NK-92 treated with Interleukin-12 subunit alpha and Interleukin-12 subunit beta, amount 100 ng/mL, for 24 hours (cell line): ENCODE measurements around the gene AGPAT3.

Experiments
- DNase-seq: peaks from one replicate; lab custom pipeline; 2025; lab: John Stamatoyannopoulos, UW

AGPAT3 gene

DNA sequence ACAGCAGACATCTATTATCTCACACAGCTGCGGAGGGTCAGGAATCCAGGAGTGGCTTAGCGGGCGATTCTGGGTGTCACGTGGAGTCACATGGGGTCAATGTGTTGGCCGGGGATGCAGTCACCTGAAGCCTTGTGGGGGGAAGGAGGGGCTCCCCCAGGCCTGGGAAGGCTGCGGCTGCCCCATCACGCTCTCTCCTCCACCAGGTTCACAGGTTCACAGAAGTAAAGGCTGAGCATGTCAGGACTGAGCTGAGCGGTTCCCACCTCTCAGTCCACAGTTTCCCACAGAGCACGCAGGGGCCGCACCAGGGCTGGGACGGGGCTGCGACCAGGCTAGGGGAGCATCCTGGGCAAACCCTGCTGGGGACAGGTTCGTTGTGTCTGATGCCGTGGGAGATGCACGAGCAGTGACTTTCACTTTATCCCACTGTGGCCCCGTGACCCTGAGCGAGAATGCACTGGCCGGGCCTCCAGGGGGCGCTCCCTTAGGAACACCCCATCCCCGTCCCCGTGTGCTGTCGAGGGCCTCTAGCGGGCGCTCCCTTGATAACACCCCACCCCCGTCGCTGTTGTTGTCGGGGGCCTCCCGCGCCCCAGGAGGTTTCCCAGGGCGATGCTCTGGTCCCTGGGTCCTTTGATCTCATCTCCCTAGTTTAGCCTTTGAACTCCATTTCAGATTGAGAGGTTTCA, 73.9 kb downstream of the AGPAT3 start:
- peak; percentile 46 for DNase-seq

DNA sequence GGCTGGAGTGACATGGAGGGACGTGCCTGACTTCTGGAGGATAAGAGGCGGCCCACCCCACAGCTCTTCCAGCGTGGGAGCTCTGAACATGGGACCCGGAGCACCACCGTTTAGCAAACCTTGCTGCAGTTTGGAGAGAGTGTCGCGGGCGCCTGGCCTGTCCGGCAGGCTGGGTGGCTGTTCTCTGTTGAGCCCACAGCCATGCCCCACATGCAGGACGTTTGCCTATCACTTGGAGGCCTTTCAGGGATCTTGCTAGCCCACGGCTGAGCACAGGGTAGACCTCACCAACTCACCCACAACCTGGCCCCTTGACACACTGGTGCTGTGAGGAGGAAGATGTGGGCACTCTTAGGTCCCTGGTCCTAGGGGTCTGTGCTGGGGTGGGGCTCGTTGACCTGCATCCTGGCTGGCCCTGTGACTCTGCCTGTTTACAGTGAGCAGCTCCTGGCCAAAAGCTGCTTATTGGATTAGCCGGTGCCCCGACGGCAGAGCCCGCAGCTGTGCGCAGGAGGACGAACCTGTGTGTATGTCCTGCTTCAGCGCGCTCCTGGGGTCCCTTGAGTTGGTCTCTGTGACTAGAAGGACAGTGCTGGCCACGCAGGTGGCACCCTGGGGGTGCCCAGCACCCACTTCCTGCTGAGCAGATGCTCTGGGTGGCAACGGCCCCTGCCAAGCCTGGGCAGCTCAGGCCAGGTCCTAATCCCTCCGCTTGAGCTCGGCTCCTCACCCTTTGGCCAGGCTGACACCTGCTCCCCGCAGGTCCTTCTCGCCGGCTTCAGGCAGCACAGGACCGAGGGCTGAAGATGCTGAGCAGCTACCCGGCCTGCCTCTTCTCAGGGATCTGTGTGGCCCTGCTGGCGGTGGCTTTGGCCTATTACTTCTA, 74.7 kb downstream of the AGPAT3 start:
- DNase-seq, result no peak

DNA sequence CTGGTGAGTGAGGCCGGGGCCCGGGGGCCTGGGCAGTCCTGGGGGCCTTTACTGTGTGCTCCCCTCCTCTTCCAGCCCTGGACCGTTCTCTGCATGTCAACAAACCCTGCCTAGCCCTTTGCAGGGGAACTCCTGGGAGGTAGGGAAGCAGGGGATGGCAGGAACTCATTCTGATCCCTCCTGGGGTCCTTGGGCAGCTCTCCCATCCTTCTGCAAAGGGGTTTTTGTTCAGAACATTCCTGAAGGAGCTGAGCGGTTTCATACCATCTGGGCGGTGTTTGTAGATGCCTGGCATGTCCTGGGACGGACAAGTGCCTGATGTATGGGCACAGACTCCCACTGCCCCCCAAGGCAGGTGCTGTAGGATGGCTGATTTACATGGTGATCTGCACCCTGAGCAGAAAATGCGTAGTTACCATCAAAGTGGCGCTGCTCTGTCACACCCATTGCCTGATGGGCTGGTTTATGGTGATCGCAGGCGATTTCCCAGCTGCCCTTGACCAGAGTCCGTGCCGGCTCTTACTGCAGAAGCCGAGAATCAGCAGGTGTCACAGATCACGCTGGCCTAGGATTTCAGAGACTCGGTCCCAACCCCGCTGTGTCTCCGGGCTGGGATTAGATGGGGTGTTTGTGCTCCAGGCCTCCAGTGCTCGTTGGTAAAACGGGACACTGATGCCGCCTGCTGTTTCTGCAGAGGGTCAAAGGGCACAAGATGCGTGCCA, 75.5 kb downstream of the AGPAT3 start:
- DNase-seq, result no peak

DNA sequence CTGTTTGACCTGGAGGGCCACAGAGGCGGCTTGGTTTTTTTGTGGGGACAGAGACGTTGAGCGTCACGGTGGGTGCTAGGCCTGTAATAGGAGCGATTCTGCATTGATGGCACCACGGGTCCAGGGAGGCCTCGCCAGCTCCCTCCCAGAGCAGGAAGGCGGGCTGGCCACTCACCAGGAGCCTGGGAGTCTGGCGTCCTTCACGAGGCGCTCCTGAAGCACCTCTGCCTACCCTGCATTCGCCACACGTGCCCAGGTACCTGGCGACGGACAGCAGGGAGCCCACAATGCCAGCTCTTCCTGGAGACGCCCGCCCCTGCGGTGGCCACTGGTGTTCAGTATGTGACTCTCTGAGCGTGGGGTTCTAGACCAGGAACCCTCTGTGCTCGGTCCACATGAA, 77.2 kb downstream of the AGPAT3 start:
- no peak for DNase-seq

DNA sequence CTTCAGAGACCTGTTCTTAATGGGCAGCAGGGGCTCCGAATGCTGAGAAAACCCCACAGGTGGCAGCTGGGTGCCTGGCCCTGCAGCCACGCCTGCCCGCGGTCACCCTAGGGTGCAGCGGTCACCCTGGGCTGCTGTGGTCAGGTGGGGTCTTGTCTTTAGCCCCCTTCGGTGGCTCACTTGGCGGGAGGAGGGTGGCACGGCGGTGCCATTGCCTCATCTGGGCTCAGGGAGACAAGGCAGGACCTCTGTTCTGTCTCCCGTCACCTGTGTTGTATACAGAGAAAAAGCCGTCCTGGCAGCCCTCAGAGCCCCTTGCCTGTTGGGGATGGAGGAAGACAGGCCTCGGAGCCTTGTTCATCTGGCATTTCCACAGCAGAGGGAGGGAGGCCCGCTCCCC, 77.6 kb downstream of the AGPAT3 start:
- no peak for DNase-seq

DNA sequence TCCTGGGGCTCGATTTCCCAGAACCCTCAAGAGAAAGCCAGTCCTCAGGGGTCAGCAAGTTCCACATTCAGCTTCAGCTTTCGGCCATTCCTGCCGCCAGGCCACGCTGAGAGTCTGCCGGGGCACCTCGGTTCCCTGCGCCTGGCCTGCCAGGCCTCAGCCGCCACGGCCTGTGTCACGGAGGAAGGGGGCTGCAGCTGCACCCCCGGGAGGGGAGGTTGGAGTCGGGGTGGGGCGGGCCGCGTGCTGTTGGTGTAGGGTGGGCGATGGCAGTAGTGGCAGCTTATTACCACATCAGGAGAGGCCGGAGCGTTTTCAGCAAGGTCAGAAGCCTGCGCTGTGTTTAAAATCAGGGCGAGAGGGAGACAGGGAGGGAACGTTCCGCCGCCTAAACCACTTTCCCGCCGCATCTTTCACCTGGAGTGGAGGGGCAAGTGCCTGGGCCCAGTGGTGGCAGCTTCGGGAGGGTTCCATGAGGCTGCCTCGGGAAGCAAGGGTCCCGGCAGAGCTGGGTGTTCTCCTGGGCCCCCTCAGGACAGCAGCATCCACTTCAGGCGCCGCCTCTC, 78.6 kb downstream of the AGPAT3 start:
- DNase-seq, result no peak

DNA sequence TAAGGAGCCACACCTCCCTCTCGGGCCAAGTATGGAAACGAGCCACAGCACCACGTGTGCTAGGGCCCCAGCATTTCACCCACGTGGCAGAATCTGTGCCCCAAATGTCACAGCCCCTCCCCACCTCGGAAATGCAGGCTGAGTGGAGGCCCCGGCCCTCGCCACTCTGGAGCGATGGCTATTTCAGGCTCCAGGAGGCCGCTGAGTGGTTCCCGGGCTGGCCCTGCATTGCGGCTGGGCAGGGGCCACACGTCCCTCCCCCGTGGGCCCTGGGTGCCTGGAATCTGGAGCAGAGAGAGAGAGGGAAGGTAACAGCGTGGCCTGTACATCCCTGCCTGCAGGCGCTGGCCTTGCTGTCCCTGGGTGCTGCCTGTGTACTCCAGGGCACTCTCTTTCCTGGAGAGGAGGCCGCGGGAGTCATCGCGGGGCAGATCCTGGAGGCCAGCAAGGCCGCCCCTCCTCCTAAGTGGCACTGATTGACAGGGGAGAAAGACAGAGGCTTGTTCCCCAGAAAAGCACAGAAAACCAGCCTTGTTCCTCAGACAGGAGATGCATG, 79.1 kb downstream of the AGPAT3 start:
- no peak for DNase-seq

DNA sequence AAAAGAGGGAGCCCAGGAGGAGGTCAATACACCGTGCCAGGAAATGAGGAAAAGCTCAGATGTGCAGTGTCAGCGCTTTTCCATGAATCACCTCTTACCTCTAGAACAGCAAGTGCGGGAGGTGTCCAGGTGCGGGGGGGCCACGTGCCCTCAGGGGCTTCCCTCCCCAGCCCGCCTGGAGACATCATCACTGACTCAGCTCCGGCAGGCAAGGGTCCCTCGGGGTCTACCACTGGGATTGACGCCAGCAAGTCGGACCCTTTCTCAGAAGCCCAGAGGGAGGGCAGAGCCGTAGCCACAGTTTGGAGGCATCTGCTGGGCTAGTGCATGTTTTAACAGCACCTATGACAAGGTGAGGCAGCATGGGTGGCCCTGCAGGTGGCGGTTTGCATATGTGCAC, 79.7 kb downstream of the AGPAT3 start:
- DNase-seq, result no peak

DNA sequence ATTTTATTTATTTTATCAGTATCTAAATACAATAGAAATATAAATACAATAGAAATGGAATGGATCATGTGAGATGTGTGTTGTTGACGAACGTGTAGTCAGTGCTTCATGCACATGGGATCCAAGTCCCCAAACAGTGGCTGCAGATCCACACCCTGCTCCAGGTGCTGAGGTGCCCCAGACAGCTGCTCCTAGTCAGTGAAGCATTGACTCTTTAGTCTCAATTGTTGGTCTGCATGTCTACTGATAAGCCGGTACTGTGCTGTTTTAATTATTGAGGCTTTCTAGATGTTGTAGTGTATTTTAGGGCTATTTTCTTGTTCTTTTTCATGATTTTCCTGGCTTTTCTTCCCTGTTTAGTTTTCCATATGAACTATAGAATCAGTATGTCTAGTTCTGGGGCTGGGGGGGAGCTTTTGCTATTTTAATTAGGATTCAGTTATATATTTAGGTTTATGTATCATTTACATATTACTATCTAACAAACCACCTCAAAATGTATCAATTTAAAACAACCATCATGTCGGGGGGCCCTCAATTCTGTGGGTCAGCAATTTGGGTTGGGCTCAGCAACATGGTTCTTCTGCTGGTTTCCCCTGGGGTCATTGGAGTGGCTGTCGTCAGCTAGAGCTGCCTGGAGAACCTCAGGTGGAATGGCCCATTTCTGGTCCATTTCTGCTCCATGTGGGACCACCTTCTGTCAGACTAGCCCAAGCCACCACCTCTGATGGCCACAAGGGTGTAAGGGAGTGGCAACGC, 83.9 kb downstream of the AGPAT3 start:
- DNase-seq, result no peak

DNA sequence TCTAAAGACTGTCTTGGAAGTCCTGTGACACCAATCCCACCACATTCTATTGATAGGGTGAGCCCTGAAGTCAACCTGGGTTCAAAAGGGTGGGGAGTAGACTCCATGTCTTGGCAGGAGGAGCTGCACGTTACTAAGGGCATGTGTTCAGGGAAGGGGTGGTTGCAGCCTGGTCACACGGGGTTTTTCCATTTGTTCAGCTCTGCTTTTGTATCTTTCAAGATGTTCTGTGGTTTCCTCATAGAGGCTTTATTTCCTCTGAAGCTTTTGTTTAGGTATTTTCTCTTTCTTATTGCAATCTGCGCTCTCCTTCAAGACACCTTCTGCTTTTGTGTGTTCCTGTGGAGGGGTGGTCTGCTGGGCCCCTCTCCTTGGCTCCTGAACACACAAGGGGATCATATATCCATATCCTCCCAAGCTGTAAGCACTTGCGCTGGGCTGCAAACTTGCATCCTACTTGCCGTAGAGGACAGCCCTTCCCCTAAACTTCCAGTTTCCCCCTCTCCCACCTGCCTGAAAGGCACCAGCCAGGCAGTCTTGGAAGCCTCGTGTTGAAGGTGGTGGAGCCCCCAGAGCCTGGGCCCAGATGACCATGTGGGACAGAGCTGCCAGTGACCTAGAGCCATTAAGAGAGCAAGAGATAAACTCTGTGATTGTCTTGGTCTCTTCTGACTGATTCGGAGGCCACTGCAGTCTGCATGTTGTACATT, 84.6 kb downstream of the AGPAT3 start:
- no peak for DNase-seq

DNA sequence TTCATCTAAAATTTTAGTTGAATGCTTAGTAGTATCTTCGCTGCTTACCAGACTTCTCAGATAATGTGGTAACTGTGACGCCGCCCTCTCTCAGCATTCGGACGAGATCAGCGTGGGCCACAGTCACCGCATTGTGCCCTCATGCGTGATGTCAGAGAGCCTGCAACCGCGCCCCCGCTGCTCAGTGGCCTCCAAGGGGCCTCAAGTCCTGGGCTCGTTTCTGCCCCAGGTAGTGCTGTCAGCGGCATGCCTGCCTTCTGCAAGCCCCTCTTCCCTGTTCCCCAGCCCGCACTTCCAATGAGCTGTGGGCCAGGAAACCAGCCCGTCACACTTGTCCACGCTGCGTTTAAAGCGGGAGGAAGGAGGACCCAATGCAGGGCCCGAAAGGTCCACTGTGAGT, 85.5 kb downstream of the AGPAT3 start:
- DNase-seq, result no peak

DNA sequence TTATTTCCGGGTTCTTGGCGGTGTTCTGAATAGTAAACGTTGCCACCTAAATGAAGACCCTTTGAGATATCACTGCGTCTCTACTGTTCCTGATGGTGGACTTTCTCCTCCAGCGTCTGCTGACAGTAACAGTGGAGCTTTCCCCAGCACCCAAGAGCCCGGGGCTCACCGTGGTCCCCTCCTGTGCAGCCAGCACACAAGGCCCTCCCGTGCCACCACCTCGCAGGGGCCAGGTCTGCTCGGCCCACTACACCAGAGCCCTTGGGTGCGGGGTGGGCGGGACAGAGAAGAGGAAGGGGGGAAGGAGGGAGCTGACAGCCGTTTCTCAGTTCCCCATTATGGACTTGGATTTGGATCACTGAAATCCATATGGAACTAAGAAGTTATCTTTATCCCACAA, 85.9 kb downstream of the AGPAT3 start:
- DNase-seq, result no peak

DNA sequence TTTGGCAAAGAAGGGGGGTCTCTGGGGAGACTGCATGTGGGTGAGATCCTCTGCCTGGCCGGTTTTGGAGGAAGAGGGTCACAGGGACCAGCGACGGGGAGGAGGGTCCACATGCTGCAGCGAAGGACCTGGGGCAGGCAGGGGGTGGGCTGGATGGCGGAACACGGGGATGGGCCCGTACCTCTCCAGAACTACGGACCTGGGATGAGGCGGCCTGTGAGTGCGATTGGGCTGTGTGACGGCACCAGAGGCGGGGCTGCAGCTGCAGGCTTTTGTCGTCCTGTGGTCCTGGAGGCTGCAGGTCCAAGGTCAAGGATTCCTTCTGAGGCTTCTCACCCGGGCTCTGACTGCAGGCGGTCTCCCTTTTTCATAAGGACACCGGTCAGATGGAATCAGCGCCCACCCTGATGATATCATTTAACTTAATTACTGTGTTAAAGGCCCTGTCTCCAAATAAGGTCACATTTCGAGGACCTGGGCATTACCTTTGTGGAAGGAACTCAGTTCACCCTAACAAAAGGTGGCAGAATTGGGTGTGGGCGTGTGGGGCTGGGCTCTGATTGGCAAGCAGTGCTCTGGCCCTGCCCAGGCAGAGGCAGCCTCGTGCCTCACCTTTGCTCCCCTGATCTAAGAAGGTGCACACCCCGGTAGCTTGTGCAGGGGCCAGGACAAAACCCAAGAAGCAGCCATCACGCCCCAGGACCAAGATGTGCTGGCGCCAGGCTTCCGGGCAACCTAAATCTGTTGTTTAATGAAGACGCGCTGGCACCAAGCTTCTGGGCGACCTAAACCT, 87.1 kb downstream of the AGPAT3 start:
- no peak for DNase-seq

DNA sequence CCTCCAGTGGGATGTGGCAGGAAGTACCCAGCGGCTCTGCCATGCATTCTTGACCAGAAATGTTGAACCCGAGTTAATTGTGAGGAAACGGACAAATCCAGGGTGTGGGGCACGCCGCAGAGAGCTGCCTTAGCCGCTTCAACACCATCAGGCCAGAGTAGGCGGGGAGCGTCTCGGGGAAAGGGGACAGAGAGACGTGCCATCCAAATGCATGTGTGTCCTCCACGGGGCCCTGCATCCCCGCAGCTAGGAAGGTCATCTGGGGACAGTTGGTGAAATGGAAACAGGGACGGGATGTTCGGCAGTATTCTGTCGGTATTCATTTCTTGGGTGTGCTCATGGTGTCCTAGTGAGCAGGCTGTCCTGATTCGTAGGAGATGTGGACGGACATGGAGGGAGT, 88.0 kb downstream of the AGPAT3 start:
- DNase-seq, result no peak

DNA sequence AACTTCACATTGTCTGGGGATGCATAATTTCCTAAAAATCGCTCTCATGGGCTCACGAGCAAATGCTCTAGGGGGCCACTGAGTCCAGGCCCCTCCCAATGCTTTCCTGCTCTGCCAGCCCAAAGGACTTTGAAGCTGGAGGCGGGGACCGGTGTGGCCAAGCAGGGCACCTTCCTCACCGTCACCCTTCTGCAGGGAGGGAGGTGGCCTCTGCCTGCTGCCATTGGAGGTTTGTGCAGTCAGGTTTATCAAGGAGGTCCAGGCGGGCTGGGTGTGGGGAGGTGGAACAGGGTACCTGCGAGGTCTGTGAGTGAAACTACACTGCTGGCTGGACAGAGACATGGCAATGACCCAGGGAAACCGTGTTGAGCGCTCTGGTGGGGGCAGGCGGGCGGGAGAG, 89.0 kb downstream of the AGPAT3 start:
- no peak for DNase-seq

DNA sequence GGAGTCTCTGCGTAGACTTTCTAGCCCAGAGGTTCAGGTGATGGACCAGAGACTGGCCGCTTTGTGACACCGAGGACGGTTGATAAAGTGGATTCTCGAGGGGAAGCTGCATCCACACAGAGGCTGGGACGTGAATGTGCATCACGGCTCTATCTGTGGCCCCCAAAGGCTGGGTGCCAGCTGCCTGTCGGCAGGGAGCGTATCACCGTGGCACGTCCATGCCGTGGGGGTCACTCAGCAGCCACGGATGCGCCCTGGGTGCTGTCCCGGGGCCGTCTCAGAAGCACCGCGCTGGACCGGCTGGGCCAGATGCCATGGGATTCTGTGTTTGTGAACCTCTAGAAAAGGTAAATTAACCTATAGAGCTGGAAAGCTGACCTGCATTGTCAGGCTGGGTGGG, 89.9 kb downstream of the AGPAT3 start:
- no peak for DNase-seq

DNA sequence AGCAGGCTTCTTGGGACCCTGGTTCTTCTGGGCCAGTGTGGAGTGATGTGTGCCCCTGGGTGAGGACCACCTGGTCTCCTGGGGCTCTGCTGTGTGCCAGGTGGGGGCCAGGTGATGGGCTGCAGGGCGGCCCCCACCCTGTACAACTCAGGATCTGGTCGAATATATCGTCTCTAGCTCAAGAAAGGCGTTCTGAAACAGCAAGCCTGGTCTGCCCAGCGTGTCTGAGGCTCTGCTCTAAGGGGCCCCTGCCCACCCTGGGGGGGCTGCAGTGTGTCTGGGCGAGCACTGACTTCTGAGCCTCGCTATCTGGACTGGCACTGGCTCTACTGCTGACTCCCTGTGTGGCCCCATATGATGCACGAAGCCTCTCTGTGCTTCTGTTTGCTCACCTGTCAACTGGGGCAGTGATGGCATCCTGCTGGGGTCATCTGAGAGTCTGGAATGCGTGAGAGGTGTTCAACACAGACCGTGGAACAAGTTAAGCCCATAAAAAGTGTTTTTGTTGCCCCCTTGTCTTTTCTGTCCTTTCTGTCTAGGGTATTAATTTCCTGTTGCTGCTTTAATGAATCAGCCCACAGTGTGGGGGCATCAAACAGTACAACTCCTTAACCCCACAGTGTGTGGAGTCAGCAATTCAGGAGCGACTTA, 91.1 kb downstream of the AGPAT3 start:
- no peak for DNase-seq

DNA sequence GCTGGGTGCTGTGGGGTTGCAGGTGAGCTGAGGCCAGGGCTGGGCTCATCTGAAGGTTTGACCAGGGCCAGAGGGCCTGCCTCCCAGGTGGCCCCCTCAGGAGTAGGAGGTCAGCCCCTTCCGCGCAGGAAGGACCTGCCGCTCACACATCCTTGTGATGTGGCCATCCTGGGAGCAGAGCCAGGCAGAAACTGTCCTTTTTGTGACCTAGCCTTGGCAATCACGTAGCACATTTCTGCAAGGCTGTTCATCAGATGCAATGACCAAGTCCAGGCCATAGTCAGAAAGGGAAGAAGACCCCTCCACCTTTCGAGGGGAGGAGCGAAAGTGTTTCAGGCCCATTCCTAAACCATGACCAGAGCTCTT, 91.6 kb downstream of the AGPAT3 start:
- no peak for DNase-seq

DNA sequence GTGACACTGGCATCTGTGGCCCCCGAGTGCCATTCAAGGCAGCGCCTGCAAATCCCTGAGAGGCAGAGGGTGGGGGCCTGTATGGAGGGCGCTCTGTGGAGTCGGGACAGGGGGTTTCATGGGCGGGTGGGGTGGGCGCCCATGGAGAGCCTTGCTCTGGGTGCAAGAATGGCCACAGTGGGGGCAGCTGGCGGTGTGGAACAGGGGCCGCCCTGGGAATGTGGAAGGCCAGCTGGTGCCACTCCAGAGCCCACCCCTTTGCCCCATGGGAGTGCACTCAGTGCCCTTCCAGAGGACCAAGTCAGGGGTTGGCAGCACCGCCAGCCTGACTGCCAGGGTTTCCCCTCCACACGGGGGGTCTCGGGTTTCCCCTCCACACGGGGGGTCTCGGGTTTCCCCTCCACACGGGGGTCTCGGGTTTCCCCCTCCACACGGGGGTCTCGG, 92.1 kb downstream of the AGPAT3 start:
- DNase-seq, result no peak
